Sigmoid colon (tissue), 7 donors: ENCODE measurements around the gene METRNL. TPM values are rescaled to one million over a fixed set of nuclear protein-coding genes. Genes with fewer than 3 reads are reported as not detected.

ENCODE experiments used
- DNase-seq: peaks from one replicate; pipeline ENCODE4 v3.0.0-alpha.2; 2019
- H3K27ac ChIP-seq, 4 donors: fragments of 200-600 bp; sonication (generic); one replicate each; pipeline ENCODE4 v1.5.1; 2016 to 2019; ENCODE audit warnings: mild to moderate bottlenecking in 1 of 4
- H3K27me3 ChIP-seq, 3 donors: fragments of 200-600 bp; sonication (generic); one replicate each; pipeline ENCODE4 v1.5.1; 2019; ENCODE audit warnings: mild to moderate bottlenecking in 1 of 3
- H3K36me3 ChIP-seq, 4 donors: fragments of 200-600 bp; sonication (generic); one replicate each; pipeline ENCODE4 v1.5.1; 2016 to 2019
- H3K4me1 ChIP-seq, 4 donors: fragments of 200-600 bp; sonication (generic); one replicate each; pipeline ENCODE4 v1.5.1; 2017 to 2019
- H3K4me3 ChIP-seq, 4 donors: fragments of 200-600 bp; sonication (generic); one replicate each; pipeline ENCODE4 v1.5.1; 2017 to 2019; ENCODE audit warnings: mild to moderate bottlenecking in 2 of 4, moderate library complexity in 1 of 4
- H3K9me3 ChIP-seq, 4 donors: fragments of 200-600 bp in 3 of 4; sonication (generic) in 3 of 4; one replicate each; pipeline versions ENCODE4 v1.5.1 to v1.6.1; 2013 to 2019
- CTCF ChIP-seq, 4 experiments: fragments of 450-650 bp in 3 of 4; fragments of 200-600 bp in 1 of 4; IDR thresholded peaks; one replicate each; pipeline ENCODE4 v1.5.1; 2016 to 2019; ENCODE audit warnings: antibody characterized with exemption in 4 of 4, mild to moderate bottlenecking in 3 of 4, moderate library complexity in 2 of 4
- EP300 ChIP-seq, 4 donors: sonication (generic); formaldehyde crosslinking; IDR thresholded peaks; one replicate each; pipeline ENCODE4 v1.6.1; 2017; ENCODE audit warnings: antibody characterized with exemption in 4 of 4
- POLR2A ChIP-seq, 2 donors: fragments of 450-650 bp; IDR thresholded peaks; one replicate each; pipeline ENCODE4 v1.6.1; 2016; ENCODE audit warnings: antibody characterized with exemption in 2 of 2, mild to moderate bottlenecking in 2 of 2, moderate library complexity in 2 of 2
- POLR2AphosphoS5 ChIP-seq, 4 donors: sonication (generic); formaldehyde crosslinking; IDR thresholded peaks; one replicate each; pipeline ENCODE4 v1.6.1; 2017; ENCODE audit warnings: antibody characterized with exemption in 4 of 4
- WGBS, 2 donors: extraction: QIAGEN DNeasy Blood & Tissue Kit; methylation state at CpG; one replicate each; pipeline ENCODE4 v1.1.7; 2013; 5-methylcytosine and 5-hydroxymethylcytosine counted together
- intact Hi-C: fragments of 100-400 bp; cut with DNase I; formaldehyde crosslinking; loops from one replicate; pipeline ENCODE4 v1.15.1; 2023
- polyA plus RNA-seq, 3 donors: library from polyadenylated mRNA; stranded (reverse); fragments of 200-250 nt; gene quantifications; one replicate each; pipeline ENCODE4 v1.2.3, GENCODE V29; 2013
- total RNA-seq, 4 donors: library from RNA; depleted of rRNA; stranded (reverse); fragments of >200 nt; gene quantifications; one replicate each; pipeline ENCODE4 v1.1.0, GENCODE V29; 2016
- donor health status: healthy with polysubstance abuse.
- donor health status: Bipolar disorder and iron deficiency.
- donor health status: healthy.

Gene METRNL
- total and polyA plus RNA-seq, 7 donors: 26.8 to 116 (median 53.6) TPM

- Histone ChIP-seq H3K4me1 (peaks cover 0 to 27% (median 24%) of the 10 kb centered on the region in 4 donors), H3K36me3 (no peaks in the 10 kb centered on the region), H3K4me3 (no peak overlapping the region), H3K27me3 (peaks cover 0 to 3% (median 0%) of the 10 kb centered on the region in 3 donors), H3K9me3 (no peaks in the 10 kb centered on the region), H3K27ac (peak overlapping the region; percentile 23 to 39 (median 31))
- 33 to 72% methylated on average over 10 of the region's 10 CpGs for WGBS, 2 donors
- DNase-seq: no peak
- TF ChIP-seq CTCF (IDR thresholded peaks at IDR 0.05) (no peak), POLR2AphosphoS5 (IDR thresholded peaks at IDR 0.05) (no peak), POLR2A (IDR thresholded peaks at IDR 0.05) (no peak), EP300 (IDR thresholded peaks at IDR 0.05) (no peak)
- intact Hi-C loops: no loop called here
Measured at GRCh38 chr17:83105512-83105911, 26.1 kb downstream of the METRNL start.

GRCh38 chr17:83106056-83106588 is 26.7 kb downstream of the METRNL start:
- Histone ChIP-seq H3K36me3 (no peaks in the 10 kb centered on the region), H3K27ac (peak overlapping the region; percentile 23 to 39 (median 31)), H3K4me3 (no peak overlapping the region), H3K4me1 (peaks cover 0 to 29% (median 25%) of the 10 kb centered on the region in 4 donors), H3K27me3 (peaks cover 0 to 3% (median 0%) of the 10 kb centered on the region in 3 donors), H3K9me3 (no peaks in the 10 kb centered on the region)
- intact Hi-C loops: no loop called here
- DNase-seq: no peak
- WGBS, 2 donors: 52 to 73% methylated on average over 22 of the region's 22 CpGs
- no peak for TF ChIP-seq EP300 (IDR thresholded peaks at IDR 0.05)
- TF ChIP-seq CTCF (IDR thresholded peaks at IDR 0.05): no peak
- no peak for TF ChIP-seq POLR2AphosphoS5 (IDR thresholded peaks at IDR 0.05)
- TF ChIP-seq POLR2A (IDR thresholded peaks at IDR 0.05): no peak

GRCh38 chr17:83106913-83107655 is 27.7 kb downstream of the METRNL start:
- Histone ChIP-seq H3K9me3 (no peaks in the 10 kb centered on the region), H3K27ac (peak overlapping the region in 3 of 4 donors; percentile 7 to 39 (median 23)), H3K4me1 (peaks cover 0 to 22% (median 18%) of the 10 kb centered on the region in 4 donors), H3K36me3 (no peaks in the 10 kb centered on the region), H3K27me3 (no peaks in the 10 kb centered on the region), H3K4me3 (no peak overlapping the region)
- TF ChIP-seq POLR2AphosphoS5 (IDR thresholded peaks at IDR 0.05) (no peak), CTCF (IDR thresholded peaks at IDR 0.05) (no peak), POLR2A (IDR thresholded peaks at IDR 0.05) (no peak)
- 63 to 77% methylated on average over 17 of the region's 17 CpGs for WGBS, 2 donors
- intact Hi-C loops: no loop called here
- DNase-seq: no peak

GRCh38 chr17:83107656-83108048 is 28.2 kb downstream of the METRNL start:
- Histone ChIP-seq H3K27ac (no peak overlapping the region), H3K9me3 (no peaks in the 10 kb centered on the region), H3K4me3 (no peak overlapping the region), H3K4me1 (peaks cover 0 to 22% (median 18%) of the 10 kb centered on the region in 4 donors), H3K27me3 (no peaks in the 10 kb centered on the region), H3K36me3 (no peaks in the 10 kb centered on the region)
- TF ChIP-seq CTCF (IDR thresholded peaks at IDR 0.05) (no peak), POLR2AphosphoS5 (IDR thresholded peaks at IDR 0.05) (no peak), POLR2A (IDR thresholded peaks at IDR 0.05) (no peak), EP300 (IDR thresholded peaks at IDR 0.05) (no peak)
- DNase-seq: no peak
- WGBS, 2 donors: 37 to 49% methylated on average over 14 of the region's 14 CpGs
- intact Hi-C loops: no loop called here
